WI38 (cell line): Measurements from ENCODE around the gene RAB42.
"Not testable (repeated sequence)": the region's sequence is repeated elsewhere in the genome, so short reads cannot be mapped to it uniquely, and the experiment has no call there.

Source experiments
- H3K4me3 ChIP-seq: 2 replicates; pipeline ENCODE4 v1.5.1; 2011; ENCODE audit warnings: low read depth, mild to moderate bottlenecking, control low read depth, low read length
- CTCF ChIP-seq: IDR thresholded peaks from 2 replicates; pipeline ENCODE4 v1.5.1; 2012; ENCODE audit warnings: low read depth, mild to moderate bottlenecking, control low read depth, low read length

Gene RAB42

GRCh38 chr1:28564310-28564709 is 27.8 kb upstream of the RAB42 start:
- TF ChIP-seq CTCF: no peak
- H3K4me3 ChIP-seq: no peak overlapping the region

GRCh38 chr1:28565040-28565439 is 27.0 kb upstream of the RAB42 start:
- no peak for TF ChIP-seq CTCF

GRCh38 chr1:28565726-28566125 is 26.3 kb upstream of the RAB42 start:
- no peak overlapping the region for H3K4me3 ChIP-seq
- TF ChIP-seq CTCF: no peak

More at GRCh38 chr1:28565040-28565439, 27.0 kb upstream of the RAB42 start:
- no peak overlapping the region for H3K4me3 ChIP-seq

GRCh38 chr1:28566931-28567330 is 25.1 kb upstream of the RAB42 start:
- no peak for TF ChIP-seq CTCF

GRCh38 chr1:28571911-28572310 is 20.2 kb upstream of the RAB42 start:
- TF ChIP-seq CTCF: no peak
- no peak overlapping the region for H3K4me3 ChIP-seq

More at GRCh38 chr1:28566931-28567330, 25.1 kb upstream of the RAB42 start:
- H3K4me3 ChIP-seq: no peak overlapping the region

- H3K4me3 ChIP-seq: not testable (repeated sequence)
Measured at GRCh38 chr1:28572891-28573290, 19.2 kb upstream of the RAB42 start.

GRCh38 chr1:28573564-28573963 is 18.5 kb upstream of the RAB42 start:
- no peak overlapping the region for H3K4me3 ChIP-seq

More at GRCh38 chr1:28573564-28573963, 18.5 kb upstream of the RAB42 start:
- TF ChIP-seq CTCF: no peak
